ENCODE measurements around the gene KCNQ1OT1.

DNA sequence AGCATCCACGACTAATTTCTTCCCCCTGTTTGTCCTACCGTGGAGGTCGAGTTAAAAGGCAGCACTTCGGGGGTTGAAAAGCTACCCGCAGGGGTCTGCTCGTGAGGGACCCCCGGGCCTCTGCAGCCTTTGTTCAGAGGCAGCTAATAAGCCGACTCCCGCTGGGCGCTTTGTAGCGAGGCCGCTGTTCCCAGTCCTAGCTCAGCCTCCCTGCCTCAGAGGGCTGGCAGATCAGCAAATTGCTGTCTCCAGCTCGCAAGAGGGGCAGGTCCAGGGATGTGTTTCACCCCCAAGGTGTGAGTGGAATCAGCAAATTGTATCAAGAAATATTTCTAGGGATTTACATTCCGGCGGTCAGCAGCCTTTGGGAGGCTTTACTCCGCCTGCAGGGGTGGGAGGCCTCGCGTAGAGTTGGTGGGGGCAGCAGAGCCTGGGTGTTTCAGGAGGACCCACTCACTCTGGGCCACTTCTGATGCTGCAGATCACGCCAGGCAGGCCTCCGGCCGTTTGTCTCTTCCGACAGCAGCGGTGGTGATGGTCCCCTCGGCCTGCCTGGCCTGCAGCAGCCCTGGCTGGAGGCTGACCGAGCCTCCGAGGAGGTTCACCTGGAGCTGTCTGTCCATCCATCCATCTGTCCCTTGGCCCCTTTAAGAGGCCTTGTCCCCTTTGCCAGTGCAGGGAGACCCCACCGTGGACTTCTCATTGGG is 21.6 kb upstream of the KCNQ1OT1 start:
- TF ChIP-seq, protein P1, sequence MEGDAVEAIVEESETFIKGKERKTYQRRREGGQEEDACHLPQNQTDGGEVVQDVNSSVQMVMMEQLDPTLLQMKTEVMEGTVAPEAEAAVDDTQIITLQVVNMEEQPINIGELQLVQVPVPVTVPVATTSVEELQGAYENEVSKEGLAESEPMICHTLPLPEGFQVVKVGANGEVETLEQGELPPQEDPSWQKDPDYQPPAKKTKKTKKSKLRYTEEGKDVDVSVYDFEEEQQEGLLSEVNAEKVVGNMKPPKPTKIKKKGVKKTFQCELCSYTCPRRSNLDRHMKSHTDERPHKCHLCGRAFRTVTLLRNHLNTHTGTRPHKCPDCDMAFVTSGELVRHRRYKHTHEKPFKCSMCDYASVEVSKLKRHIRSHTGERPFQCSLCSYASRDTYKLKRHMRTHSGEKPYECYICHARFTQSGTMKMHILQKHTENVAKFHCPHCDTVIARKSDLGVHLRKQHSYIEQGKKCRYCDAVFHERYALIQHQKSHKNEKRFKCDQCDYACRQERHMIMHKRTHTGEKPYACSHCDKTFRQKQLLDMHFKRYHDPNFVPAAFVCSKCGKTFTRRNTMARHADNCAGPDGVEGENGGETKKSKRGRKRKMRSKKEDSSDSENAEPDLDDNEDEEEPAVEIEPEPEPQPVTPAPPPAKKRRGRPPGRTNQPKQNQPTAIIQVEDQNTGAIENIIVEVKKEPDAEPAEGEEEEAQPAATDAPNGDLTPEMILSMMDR (IDR thresholded peaks at IDR 0.05) = no peak
- TF ChIP-seq POLR2A (IDR thresholded peaks at IDR 0.05) (no peak), EP300 (IDR thresholded peaks at IDR 0.05) (no peak)
